ENCODE data around the gene SESN1.
"Not testable (repeated sequence)": the region's sequence is repeated elsewhere in the genome, so short reads cannot be mapped to it uniquely, and the experiment has no call there.

DNA sequence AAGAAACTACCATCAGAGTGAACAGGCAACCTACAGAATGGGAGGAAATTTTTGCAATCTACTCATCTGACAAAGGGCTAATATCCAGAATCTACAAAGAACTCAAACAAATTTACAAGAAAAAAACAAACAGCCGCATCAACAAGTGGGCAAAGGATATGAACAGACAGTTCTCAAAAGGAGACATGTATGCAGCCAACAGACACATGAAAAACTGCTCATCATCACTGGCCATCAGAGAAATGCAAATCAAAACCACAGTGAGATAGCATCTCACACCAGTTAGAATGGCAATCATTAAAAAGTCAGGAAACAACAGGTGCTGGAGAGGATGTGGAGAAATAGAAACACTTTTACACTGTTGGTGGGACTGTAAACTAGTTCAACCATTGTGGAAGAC lies 41.0 kb upstream of the SESN1 start:
- TF ChIP-seq, protein P1, sequence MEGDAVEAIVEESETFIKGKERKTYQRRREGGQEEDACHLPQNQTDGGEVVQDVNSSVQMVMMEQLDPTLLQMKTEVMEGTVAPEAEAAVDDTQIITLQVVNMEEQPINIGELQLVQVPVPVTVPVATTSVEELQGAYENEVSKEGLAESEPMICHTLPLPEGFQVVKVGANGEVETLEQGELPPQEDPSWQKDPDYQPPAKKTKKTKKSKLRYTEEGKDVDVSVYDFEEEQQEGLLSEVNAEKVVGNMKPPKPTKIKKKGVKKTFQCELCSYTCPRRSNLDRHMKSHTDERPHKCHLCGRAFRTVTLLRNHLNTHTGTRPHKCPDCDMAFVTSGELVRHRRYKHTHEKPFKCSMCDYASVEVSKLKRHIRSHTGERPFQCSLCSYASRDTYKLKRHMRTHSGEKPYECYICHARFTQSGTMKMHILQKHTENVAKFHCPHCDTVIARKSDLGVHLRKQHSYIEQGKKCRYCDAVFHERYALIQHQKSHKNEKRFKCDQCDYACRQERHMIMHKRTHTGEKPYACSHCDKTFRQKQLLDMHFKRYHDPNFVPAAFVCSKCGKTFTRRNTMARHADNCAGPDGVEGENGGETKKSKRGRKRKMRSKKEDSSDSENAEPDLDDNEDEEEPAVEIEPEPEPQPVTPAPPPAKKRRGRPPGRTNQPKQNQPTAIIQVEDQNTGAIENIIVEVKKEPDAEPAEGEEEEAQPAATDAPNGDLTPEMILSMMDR (conservative IDR thresholded peaks at IDR 0.05; ENCODE audit: low read length), result not testable (repeated sequence)
- not testable (repeated sequence) for TF ChIP-seq EZH2phosphoT487 (IDR thresholded peaks at IDR 0.05; ENCODE audit: borderline replicate concordance, low read depth, low read length)

Measured in OCI-LY7 (cell line).